ENCODE data around the gene RHOT2.

The RHOT2 gene

DNA sequence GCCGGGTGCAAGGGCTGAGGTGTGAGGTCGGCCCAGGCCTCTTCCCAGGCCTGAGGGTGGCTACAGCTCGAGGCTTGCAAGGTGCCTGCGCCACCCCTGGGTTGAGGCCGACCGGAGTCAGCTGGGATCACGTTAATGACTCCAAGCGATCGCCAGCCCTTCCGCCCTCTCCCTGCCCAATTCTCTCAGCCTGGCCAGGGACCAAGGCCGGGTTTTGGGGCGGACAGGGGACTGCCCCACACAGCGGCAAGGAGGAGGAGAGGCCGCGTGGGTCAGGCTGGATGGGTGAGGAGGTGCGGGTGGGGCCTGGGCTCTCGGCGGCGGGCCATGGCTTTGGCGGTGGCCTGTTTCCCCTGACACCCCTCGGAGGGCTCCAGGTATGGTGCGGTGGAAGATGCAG, 25.4 kb downstream of the RHOT2 start:
- no peak for TF ChIP-seq POLR2A (IDR thresholded peaks at IDR 0.05; ENCODE audit: low read depth, low read length)
- DNase-seq (ENCODE audit: insufficient read length, low spot score): no peak
- no peak for FAIRE-seq

GRCh38 chr16:693766-694165, 25.8 kb downstream of the RHOT2 start:
- FAIRE-seq (no peak), DNase-seq (ENCODE audit: insufficient read length, low spot score) (no peak)
- no peak for TF ChIP-seq POLR2A (IDR thresholded peaks at IDR 0.05; ENCODE audit: low read depth, low read length)

DNA sequence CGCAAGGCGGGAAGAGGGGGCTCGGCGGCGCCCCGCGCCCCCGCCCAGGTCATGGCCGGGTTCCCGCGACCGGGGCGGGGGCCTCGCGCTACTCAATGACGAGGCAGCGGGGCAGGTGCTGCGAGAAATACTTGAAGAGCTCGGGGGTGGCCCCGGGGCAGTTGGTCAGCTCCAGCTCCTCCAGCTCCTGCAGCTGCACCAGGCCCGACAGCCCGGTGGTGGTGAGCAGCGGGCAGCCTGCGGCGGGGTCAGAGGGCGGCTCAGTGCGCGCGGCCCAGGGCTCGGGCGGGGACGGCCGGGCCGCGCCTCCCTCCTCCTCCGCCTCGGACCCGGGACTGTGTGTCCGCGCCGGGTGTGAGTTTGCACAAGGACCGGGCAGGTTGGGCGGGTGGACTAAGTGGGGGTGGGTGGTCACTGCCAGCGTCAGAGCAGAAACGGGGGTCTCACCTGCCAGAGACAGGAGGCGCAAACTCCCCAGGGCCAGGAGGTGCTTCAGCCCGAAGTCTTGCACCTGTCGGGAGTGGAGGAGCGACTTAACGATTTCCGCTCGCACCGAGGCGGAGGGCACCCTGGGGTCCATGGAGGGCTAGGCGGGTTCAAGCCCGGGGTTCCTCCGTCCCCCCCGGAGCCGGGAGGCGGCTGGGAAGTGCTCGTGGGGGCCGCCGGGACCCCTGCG, 26.4 kb downstream of the RHOT2 start:
- no peak for TF ChIP-seq POLR2A (IDR thresholded peaks at IDR 0.05; ENCODE audit: low read depth, low read length)
- DNase-seq (ENCODE audit: insufficient read length, low spot score) (no peak), FAIRE-seq (no peak)

- FAIRE-seq: no peak
- no peak for DNase-seq (ENCODE audit: insufficient read length, low spot score)
- TF ChIP-seq POLR2A (IDR thresholded peaks at IDR 0.05; ENCODE audit: low read depth, low read length): no peak
These were observed 27.0 kb downstream of the RHOT2 start for GRCh38 chr16:694863-695354.

DNA sequence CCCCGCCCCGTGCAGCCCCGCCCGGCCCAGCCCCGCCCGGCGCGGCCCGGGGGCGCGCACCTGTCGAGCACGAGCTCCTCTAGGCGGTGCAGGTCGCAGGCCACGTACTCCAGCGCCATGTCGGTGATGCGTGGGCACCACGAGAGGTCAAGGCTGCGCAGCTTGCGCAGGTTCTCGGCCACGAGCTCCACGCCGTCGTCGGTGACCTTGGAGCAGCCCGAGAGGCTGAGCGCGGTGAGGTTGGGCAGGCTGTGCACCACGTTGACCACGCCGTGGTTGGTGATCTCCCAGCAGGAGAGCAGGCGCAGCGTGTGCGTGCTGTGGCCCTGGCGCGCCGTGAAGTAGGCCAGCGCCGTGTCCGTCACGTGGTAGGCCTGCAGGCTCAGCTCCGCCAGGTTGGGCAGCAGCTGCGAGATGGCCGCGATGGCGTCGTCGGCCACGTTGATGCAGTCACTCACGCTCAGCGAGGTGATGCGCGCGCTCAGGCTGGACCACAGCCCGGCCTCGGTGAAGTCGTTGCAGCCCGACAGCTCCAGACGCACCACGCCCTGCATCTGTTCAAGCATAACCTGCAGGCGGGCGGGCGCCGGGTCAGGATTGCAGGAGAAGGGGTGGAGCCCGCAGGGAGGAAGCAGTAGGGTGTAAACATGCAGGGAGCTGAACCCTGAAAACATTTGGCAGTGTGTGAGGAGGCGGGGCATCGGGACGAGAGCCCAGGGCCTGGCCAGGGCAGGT, 27.6 kb downstream of the RHOT2 start:
- FAIRE-seq: no peak
- no peak for TF ChIP-seq POLR2A (IDR thresholded peaks at IDR 0.05; ENCODE audit: low read depth, low read length)
- DNase-seq (ENCODE audit: insufficient read length, low spot score): no peak

- DNase-seq (ENCODE audit: insufficient read length, low spot score): no peak
- no peak for TF ChIP-seq POLR2A (IDR thresholded peaks at IDR 0.05; ENCODE audit: low read depth, low read length)
- FAIRE-seq: no peak
These were observed 31.2 kb downstream of the RHOT2 start for GRCh38 chr16:698911-699671.

DNA sequence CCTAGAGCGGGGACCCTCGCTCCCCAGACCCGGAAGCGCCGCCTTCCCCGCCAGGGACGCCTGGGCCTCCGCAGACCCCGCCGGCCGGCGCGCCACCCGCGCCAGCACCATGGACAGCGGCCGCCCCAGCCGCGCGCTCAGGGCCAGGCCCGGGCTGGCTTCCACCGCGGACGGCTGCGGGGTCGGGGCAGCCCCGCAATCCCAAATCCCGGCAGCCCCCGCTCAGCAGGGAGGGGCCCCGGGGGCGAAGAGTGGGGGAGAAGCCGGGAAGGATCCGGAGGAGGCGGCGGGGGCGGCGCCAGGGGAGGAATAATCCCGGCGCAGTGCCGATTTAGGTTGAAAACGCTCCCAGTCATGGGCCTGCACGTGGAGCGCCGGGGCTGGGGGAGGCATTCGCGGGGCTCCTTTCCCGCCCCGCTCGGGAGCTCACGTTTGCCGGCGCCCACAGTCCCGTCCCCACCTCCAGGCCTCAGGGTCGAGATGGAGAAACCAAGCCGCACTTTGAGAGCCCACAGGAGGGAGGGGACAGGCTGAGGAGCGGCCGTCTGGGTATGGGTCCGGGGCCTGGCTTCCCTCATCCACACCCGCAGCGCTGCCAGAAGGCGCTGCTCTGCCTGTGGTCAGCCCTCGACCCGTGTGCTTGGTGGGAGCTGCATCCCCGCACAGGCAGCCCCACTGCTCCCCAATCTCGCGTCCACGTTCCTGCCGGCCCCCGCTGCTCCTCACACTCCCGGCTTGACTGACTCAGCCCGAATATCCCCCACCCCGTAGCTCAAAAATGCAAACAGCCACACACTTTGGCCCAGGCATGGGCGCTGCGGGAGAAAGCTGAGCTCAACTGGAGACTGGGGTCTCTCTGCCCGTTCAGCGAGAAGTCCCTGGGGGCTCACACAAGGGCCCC, 33.0 kb downstream of the RHOT2 start:
- FAIRE-seq (no peak), DNase-seq (ENCODE audit: insufficient read length, low spot score) (no peak)
- no peak for TF ChIP-seq POLR2A (IDR thresholded peaks at IDR 0.05; ENCODE audit: low read depth, low read length)

DNA sequence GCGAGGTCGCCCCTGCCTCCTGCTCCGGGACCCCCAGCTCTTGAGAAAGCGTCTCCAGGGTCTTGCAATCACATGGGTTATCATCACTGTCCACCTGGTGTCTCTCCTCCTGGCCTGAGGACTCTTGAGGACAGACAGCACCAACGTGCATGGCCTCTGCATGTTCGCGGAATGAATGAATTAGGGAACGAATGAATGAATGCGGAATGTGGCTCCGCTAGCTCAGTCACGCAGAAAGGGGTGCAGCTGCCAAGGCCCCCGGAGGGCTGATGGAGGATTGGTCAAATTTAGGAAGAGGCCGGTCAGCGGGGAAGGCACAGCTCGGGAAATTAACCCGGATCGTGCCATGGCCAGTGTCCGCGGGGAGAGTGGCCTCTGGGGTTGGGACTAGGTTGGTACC, 34.4 kb downstream of the RHOT2 start:
- DNase-seq (ENCODE audit: insufficient read length, low spot score) (no peak), FAIRE-seq (no peak)
- no peak for TF ChIP-seq POLR2A (IDR thresholded peaks at IDR 0.05; ENCODE audit: low read depth, low read length)

DNA sequence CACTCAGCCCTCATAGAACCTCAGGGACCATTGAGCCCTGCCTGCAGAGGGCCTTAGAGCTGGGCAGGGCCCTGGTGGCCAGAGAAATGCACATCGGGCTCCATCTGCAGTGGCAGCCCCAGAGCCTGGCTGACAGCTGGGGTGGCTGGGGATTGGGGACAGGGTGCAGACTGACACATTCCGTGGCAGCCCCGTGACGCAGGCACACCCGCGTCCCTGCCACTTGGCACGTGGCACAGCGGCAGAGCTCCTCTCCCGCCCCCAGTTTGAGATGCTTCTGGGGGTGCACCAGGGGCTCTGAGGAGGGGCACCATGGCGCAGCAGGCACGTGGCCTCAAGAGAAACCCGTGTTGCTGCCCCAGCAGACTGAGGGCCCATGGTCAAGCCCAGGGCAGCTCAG, 35.5 kb downstream of the RHOT2 start:
- DNase-seq (ENCODE audit: insufficient read length, low spot score) (no peak), FAIRE-seq (no peak)

GRCh38 chr16:704047-704446, 36.1 kb downstream of the RHOT2 start:
- DNase-seq (ENCODE audit: insufficient read length, low spot score) (no peak), FAIRE-seq (no peak)
- TF ChIP-seq POLR2A (IDR thresholded peaks at IDR 0.05; ENCODE audit: low read depth, low read length): no peak

More for the DNA sequence above, 35.5 kb downstream of the RHOT2 start:
- TF ChIP-seq POLR2A (IDR thresholded peaks at IDR 0.05; ENCODE audit: low read depth, low read length): no peak

DNA sequence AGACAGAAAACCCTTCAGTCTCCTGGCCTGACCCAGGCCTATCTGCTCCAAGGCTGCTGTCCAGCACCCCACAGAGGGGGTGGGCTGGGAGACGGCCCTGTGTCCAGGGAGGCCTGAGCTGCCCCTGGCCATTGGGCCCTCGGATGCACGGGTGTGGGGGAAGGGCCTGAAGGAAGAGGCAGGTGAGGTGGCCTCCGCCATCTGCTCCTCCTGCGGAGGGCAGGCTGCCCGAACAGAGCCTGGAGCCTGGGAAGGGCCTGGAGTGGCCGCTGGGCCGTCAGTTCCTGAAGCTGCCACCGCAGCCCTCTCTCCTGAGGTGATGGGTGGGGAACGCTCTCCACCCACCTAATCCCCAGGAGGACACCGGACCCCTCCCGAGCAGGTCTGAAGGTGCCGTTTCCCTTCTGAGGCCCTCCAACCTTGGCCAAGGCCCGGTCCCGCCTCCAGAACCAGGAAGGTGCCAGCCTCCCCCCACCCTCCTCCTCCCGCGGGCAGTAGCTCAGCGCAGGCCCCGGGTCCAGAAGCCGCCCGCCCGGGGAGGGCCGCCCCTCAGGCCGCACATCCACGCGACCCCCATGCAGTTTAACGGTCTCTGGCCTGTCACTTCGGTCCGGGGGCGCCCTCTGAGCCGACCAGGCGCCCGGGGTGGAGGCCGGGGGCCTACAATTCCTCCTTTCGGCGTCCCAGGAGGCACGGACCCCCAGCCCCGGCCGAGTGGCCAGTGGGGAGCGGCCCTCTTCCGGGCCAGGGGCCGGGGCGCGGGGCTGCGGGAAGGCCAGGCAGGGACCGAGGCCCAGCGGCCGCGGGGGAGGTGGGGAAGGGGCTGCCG, 36.8 kb downstream of the RHOT2 start:
- DNase-seq (ENCODE audit: insufficient read length, low spot score) (no peak), FAIRE-seq (no peak)
- TF ChIP-seq POLR2A (IDR thresholded peaks at IDR 0.05; ENCODE audit: low read depth, low read length): no peak

DNA sequence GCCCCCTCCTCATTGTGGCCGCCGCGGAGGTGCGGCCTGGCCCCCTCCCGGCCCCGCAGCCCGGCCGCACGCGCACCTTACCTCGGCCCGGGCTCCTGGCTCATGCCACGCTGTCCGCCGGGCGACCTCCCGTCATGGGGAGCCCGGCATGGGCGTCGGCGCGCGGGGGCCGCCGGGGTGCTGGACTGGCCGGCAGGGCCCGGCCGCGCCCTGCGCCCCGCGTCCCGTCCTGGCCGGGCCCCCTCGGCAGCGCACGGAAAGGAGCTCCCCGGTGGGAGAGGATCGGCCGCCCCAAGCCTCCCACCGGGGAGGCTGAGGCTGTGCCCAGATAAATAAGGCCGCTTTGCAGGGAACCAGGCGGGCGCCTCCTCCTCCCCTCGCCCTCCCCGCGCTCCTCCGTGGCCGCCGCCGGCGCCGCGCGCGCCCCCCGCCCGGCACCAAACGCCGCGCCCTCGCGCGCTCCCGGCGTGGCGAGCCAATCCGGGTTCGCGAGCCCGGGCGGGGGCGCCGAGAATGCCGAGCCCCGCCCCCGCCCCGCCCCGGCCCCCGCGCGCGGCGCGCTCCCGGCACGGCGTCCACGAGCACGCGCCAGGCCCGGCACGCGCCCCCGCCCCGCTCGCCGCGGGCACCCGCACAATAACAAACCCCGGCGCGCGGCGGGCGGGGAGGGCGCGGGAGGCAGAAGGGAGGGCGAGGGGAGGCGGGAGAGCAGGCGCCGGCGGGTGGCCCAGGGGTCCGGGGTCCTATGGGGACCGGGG, 37.7 kb downstream of the RHOT2 start, which contains the start of gene FBXL16:
FBXL16 (minus strand) TSS at position 371 of the 758 bp plus-strand sequence. CDS start 8,396 bp downstream, outside the sequence.
- TF ChIP-seq POLR2A (IDR thresholded peaks at IDR 0.05; ENCODE audit: low read depth, low read length): peak; percentile 43; the same call in 1 of the 2 replicates
- FAIRE-seq: no peak
- DNase-seq (ENCODE audit: insufficient read length, low spot score): peak; percentile 88
